HepG2 (cell line): Measurements from ENCODE around the gene KRTAP3-2. TPM values are rescaled to one million over a fixed set of nuclear protein-coding genes. Genes with fewer than 3 reads are reported as not detected.

Experiments
- ATAC-seq: fragments of 200-7000 bp; cut with Tn5 transposase; 3 replicates; pipeline ENCODE4 v1.9.1; 2020; ENCODE audit warnings: mild to moderate bottlenecking, moderate library complexity
- BruUV-seq: library from RNA; stranded (reverse); fragments of 400-500 nt; replicated peaks from 2 replicates; lab custom pipeline; 2021; lab: Mats Ljungman, UMichigan
- CTCF ChIA-PET: fragments of 300-600 bp; formaldehyde crosslinking; extraction: SDS; loops from one replicate; lab custom pipeline; 2021; ENCODE audit warnings: low total read pairs, inconsistent platforms, low intra/inter-chr PET ratio; lab: Yijun Ruan, JAX
- POLR2A ChIA-PET: fragments of 350-600 bp; sonication (Branson Sonifier 250); formaldehyde crosslinking; loops from one replicate; lab custom pipeline; 2020; ENCODE audit warnings: antibody characterized with exemption, inconsistent platforms; lab: Yijun Ruan, JAX
- DNase-seq: peaks from one replicate; pipeline ENCODE4 v3.0.0-alpha.2; 2015; ENCODE audit warnings: low spot score
- FAIRE-seq: peaks from 3 replicates; lab custom pipeline; 2011; peaks lifted over from hg19 to GRCh38; lab: Jason Lieb, UNC
- H2AFZ ChIP-seq: one replicate; pipeline ENCODE4 v1.6.1; 2011; ENCODE audit warnings: low read length, inconsistent platforms
- H3K27ac ChIP-seq: fragments of 300-600 bp; 3 replicates; pipeline ENCODE4 v1.8.0; 2011; ENCODE audit warnings: mixed run types, mild to moderate bottlenecking, mixed read lengths, low read length, inconsistent platforms; ENCODE audit not compliant: insufficient read depth; ENCODE audit errors: extremely low read length
- H3K27me3 ChIP-seq, 2 experiments: fragments of 200-600 bp in 1 of 2; 2 replicates in 1 of 2; 3 replicates in 1 of 2; pipeline versions ENCODE4 v1.6.0 to v1.8.0; 2011; ENCODE audit warnings: low read length in 2 of 2, mild to moderate bottlenecking in 2 of 2, moderate library complexity in 2 of 2, inconsistent platforms in 1 of 2; ENCODE audit not compliant: insufficient read depth in 2 of 2, control insufficient read depth in 1 of 2
- H3K36me3 ChIP-seq, 2 experiments: fragments of 200-600 bp in 1 of 2; replicated peaks in 1 of 2; 2 replicates in 1 of 2; 3 replicates in 1 of 2; pipeline versions ENCODE4 v1.5.1 to v1.8.0; 2011; ENCODE audit warnings: low read length in 2 of 2, inconsistent platforms in 1 of 2; ENCODE audit not compliant: insufficient read depth in 2 of 2, control insufficient read depth in 1 of 2
- H3K4me1 ChIP-seq: 2 replicates; pipeline ENCODE4 v1.5.1; 2012; ENCODE audit warnings: low read length, inconsistent platforms; ENCODE audit not compliant: insufficient read depth
- H3K4me2 ChIP-seq: 2 replicates; pipeline ENCODE4 v1.6.0; 2011; ENCODE audit warnings: low read depth, low read length, inconsistent platforms
- H3K4me3 ChIP-seq, 3 experiments: fragments of 200-600 bp in 1 of 3; sonication (generic), shearing (Covaris generic) in 1 of 3; replicated peaks in 1 of 3; 2 replicates each; pipeline ENCODE4 v1.5.1; 2011 to 2016; ENCODE audit warnings: low read length in 3 of 3, inconsistent platforms in 2 of 3, low read depth in 2 of 3, mild to moderate bottlenecking in 2 of 3, control low read depth in 1 of 3, mixed read lengths in 1 of 3; ENCODE audit not compliant: insufficient read depth in 1 of 3
- H3K79me2 ChIP-seq: one replicate; pipeline ENCODE4 v1.6.1; 2011; ENCODE audit warnings: low read length, inconsistent platforms; ENCODE audit not compliant: insufficient read depth
- H3K9ac ChIP-seq: 2 replicates; pipeline ENCODE4 v1.6.0; 2011; ENCODE audit warnings: mild to moderate bottlenecking, low read depth, low read length, inconsistent platforms; ENCODE audit not compliant: insufficient read depth
- H3K9me3 ChIP-seq: 2 replicates; pipeline ENCODE4 v1.5.1; 2012; ENCODE audit warnings: mild to moderate bottlenecking, low read length
- H4K20me1 ChIP-seq: 2 replicates; pipeline ENCODE4 v1.6.0; 2011; ENCODE audit warnings: inconsistent platforms, mild to moderate bottlenecking, low read length, moderate library complexity; ENCODE audit not compliant: insufficient read depth
- BRD4 ChIP-seq: sonication (generic); formaldehyde crosslinking; IDR thresholded peaks from 2 replicates; pipeline ENCODE4 v1.4.0; 2020; ENCODE audit warnings: missing genetic modification reagents
- DDIT3 ChIP-seq: sonication (generic); formaldehyde crosslinking; IDR thresholded peaks from 2 replicates; pipeline ENCODE4 v1.4.0; 2020; ENCODE audit warnings: mild to moderate bottlenecking, missing genetic modification reagents
- HMGXB4 ChIP-seq, 2 experiments: sonication (generic) in 1 of 2; formaldehyde crosslinking in 1 of 2; IDR thresholded peaks; 2 replicates each; pipeline versions ENCODE4 v1.4.0 to v1.6.1; 2018 to 2020; ENCODE audit warnings: missing genetic modification reagents in 2 of 2, borderline replicate concordance in 1 of 2, low read depth in 1 of 2, mild to moderate bottlenecking in 1 of 2, missing biosample characterization in 1 of 2
- HNRNPH1 ChIP-seq: fragments of 200-400 bp; formaldehyde crosslinking; optimal IDR thresholded peaks from 2 replicates; pipeline ENCODE3; 2017; ENCODE audit warnings: mild to moderate bottlenecking, low read depth, low read length
- HOMEZ ChIP-seq: IDR thresholded peaks from 2 replicates; pipeline ENCODE4 v1.6.1; 2016; ENCODE audit warnings: low read depth
- IKZF4 ChIP-seq: sonication (generic); formaldehyde crosslinking; IDR thresholded peaks from 2 replicates; pipeline ENCODE4 v1.5.1; 2020; ENCODE audit warnings: borderline replicate concordance, mild to moderate bottlenecking, low read depth, missing genetic modification reagents; ENCODE audit errors: not compliant biosample characterization
- KMT2B ChIP-seq: IDR thresholded peaks from 2 replicates; pipeline ENCODE4 v1.6.1; 2016; ENCODE audit warnings: missing genetic modification reagents, missing compliant biosample characterization
- MLX ChIP-seq: IDR thresholded peaks from 2 replicates; pipeline ENCODE4 v1.6.1; 2016
- NFKBIZ ChIP-seq: IDR thresholded peaks from 2 replicates; pipeline ENCODE4 v1.6.1; 2018; ENCODE audit warnings: missing genetic modification reagents, missing compliant biosample characterization
- PLSCR1 ChIP-seq: sonication (generic); formaldehyde crosslinking; IDR thresholded peaks from 2 replicates; pipeline ENCODE4 v1.5.0; 2020; ENCODE audit warnings: missing genetic modification reagents, mild to moderate bottlenecking, borderline replicate concordance
- SMC3 ChIP-seq: IDR thresholded peaks from 2 replicates; pipeline ENCODE4 v1.6.1; 2011; ENCODE audit warnings: low read length, improper control_type of control experiment
- THAP11 ChIP-seq: IDR thresholded peaks from 2 replicates; pipeline ENCODE4 v1.6.1; 2016; ENCODE audit warnings: missing biosample characterization, missing genetic modification reagents
- ZFAT ChIP-seq: sonication (generic); formaldehyde crosslinking; conservative IDR thresholded peaks from 2 replicates; pipeline ENCODE4 v1.8.1; 2023; ENCODE audit warnings: missing genetic modification reagents, inconsistent platforms
- ZNF775 ChIP-seq: sonication (generic); formaldehyde crosslinking; IDR thresholded peaks from 2 replicates; pipeline ENCODE4 v1.4.0; 2020; ENCODE audit warnings: missing genetic modification reagents, mild to moderate bottlenecking, moderate library complexity, borderline replicate concordance
- WGBS: methylation state at CpG from one replicate; pipeline ENCODE4 v1.1.6; 2017; ENCODE audit warnings: low lambda C conversion rate; 5-methylcytosine and 5-hydroxymethylcytosine counted together
- in situ Hi-C: cut with HindIII; loops from 2 replicates; pipeline ENCODE4 v1.10.0; 2017; ENCODE audit warnings: low pct_unique_long_range_greater_than_20kb; ENCODE audit not compliant: extremely low pct_ligation_motif_present
- intact Hi-C: fragments of 100-400 bp; cut with micrococcal nuclease; formaldehyde crosslinking; loops from one replicate; pipeline ENCODE4 v1.10.0; 2022; ENCODE audit not compliant: unreplicated experiment
- polyA plus RNA-seq, 8 experiments: library from polyadenylated mRNA; depleted of rRNA in 3 of 8; stranded (reverse) in 7 of 8; unstranded in 1 of 8; fragments of >200 nt; fragmentation: Illumina TruSeq in 4 of 8; extraction: Trizol in 4 of 8; gene quantifications; 2 replicates each; pipeline versions ENCODE4 v1.2.1 to v1.2.3, GENCODE V29; 2011 to 2016; ENCODE audit warnings: low read depth in 4 of 8, missing spikeins in 1 of 8, mixed read lengths in 1 of 8; ENCODE audit not compliant: insufficient read depth in 1 of 8
- total RNA-seq, 5 experiments: library from RNA; depleted of rRNA; stranded (reverse); fragments of >200 nt; fragmentation: Illumina TruSeq; extraction: Trizol; gene quantifications; 2 replicates each; pipeline ENCODE4 v1.2.3, GENCODE V29; 2016; ENCODE audit warnings: low read depth in 1 of 5

KRTAP3-2 gene
- total and polyA plus RNA-seq, 2 of the 13 experiments (the other 11 are each of a cell fraction or from before 2014, with no cell fraction given) = not detected

GRCh38 chr17:40958086-40958953 is 41.4 kb downstream of the KRTAP3-2 start (continued):
- TF ChIP-seq PLSCR1 (CRISPR knock-in tag) (no peak), SMC3 (no peak; the same call in 1 of the 2 replicates), BRD4 (CRISPR knock-in tag) (no peak), MLX (CRISPR knock-in tag) (0 out of 2 replicates have a peak, but pooled peaks have one; percentile 12)

- POLR2A ChIA-PET = interaction anchor here (0.7 to 3.7 kb wide), 15 partner anchors 8 to 732 kb away, joined by 3 to 18 read pairs (median 9); partner anchors contain the start of genes EIF1, KRT23 and KRTAP3-1
- TF ChIP-seq KMT2B (no peak), IKZF4 (CRISPR knock-in tag) (no peak), NFKBIZ (peak; percentile 99; the same call in 1 of the 2 replicates), HOMEZ (CRISPR knock-in tag) (peak; percentile 97), ZFAT (CRISPR knock-in tag) (no peak), HMGXB4 (CRISPR knock-in tag; IDR thresholded peaks at IDR 0.05; ENCODE audit: borderline replicate concordance in 1 of 2, low read depth in 1 of 2) (peak; percentile 50 to 88; a peak in 2 of 4 replicates), HNRNPH1 (no peak), THAP11 (CRISPR knock-in tag) (peak; percentile 89), ZNF775 (no peak), DDIT3 (CRISPR knock-in tag) (no peak)
These were observed 43.1 kb downstream of the KRTAP3-2 start for GRCh38 chr17:40956401-40957254.

More at GRCh38 chr17:40956401-40957254, 43.1 kb downstream of the KRTAP3-2 start:
- no peaks in the 10 kb centered on the region for H3K27me3 ChIP-seq
- in situ Hi-C loops (loop anchor here (10.0 kb wide), 1 partner anchor 98 kb away; the partner anchor contains the start of gene KRTAP2-2), intact Hi-C loops (loop anchor here (1.0 to 2.0 kb wide), 3 partner anchors 20 to 53 kb away; partner anchors contain the start of genes KRT23 and KRTAP3-1)
- H3K9me3 ChIP-seq = no peaks in the 10 kb centered on the region
- no peaks in the 10 kb centered on the region for H3K36me3 ChIP-seq
- peak overlapping the region; percentile 61 for H3K4me2 ChIP-seq
- H2AFZ ChIP-seq = no peak overlapping the region
- FAIRE-seq (peak; percentile 96), DNase-seq (peak; percentile 100), ATAC-seq (peak; percentile 99)
- CTCF ChIA-PET = no interaction called here
- H3K79me2 ChIP-seq = no peaks in the 10 kb centered on the region
- peak overlapping the region in 1 of 3 experiments; percentile 15; a peak in 1 of 6 replicates for H3K4me3 ChIP-seq
- peak overlapping the region; percentile 70 for H3K9ac ChIP-seq
- 8% methylated on average over 8 of the region's 8 CpGs for WGBS
- H3K4me1 ChIP-seq = peaks cover 91% of the 10 kb centered on the region
- no peaks in the 10 kb centered on the region for H4K20me1 ChIP-seq
- H3K27ac ChIP-seq = peak overlapping the region; percentile 90
- BruUV-seq = TSS peak; percentile 98
